BLaER1 treated with 17β-estradiol and CSF1 and Interleukin-3, amounts not matched to agents 10 nM and 100 nM (cell line): ENCODE results near the gene MYL11.

ENCODE experiments used
- H3K27ac ChIP-seq, 11 experiments: shearing (Covaris generic); formaldehyde crosslinking; 2 replicates each; pipeline ENCODE4 v1.8.1; 2022
- H3K27me3 ChIP-seq, 11 experiments: shearing (Covaris generic); formaldehyde crosslinking; 2 replicates each; pipeline ENCODE4 v1.8.1; 2022
- H3K36me3 ChIP-seq, 11 experiments: shearing (Covaris generic); formaldehyde crosslinking; 2 replicates each; pipeline ENCODE4 v1.8.1; 2022
- H3K4me1 ChIP-seq, 10 experiments: shearing (Covaris generic); formaldehyde crosslinking; 2 replicates each; pipeline ENCODE4 v1.8.1; 2022
- H3K4me2 ChIP-seq, 11 experiments: shearing (Covaris generic); formaldehyde crosslinking; 2 replicates each; pipeline ENCODE4 v1.8.1; 2022
- H3K4me3 ChIP-seq, 10 experiments: shearing (Covaris generic); formaldehyde crosslinking; 2 replicates each; pipeline ENCODE4 v1.8.1; 2022
- H3K9ac ChIP-seq, 11 experiments: shearing (Covaris generic); formaldehyde crosslinking; 2 replicates each; pipeline ENCODE4 v1.8.1; 2022
- H3K9me3 ChIP-seq, 11 experiments: shearing (Covaris generic); formaldehyde crosslinking; replicated peaks in 1 of 11; 2 replicates each; pipeline ENCODE4 v1.8.1; 2022
- H4K20me1 ChIP-seq, 11 experiments: shearing (Covaris generic); formaldehyde crosslinking; 2 replicates each; pipeline ENCODE4 v1.8.1; 2022
- Cebpa-rat ChIP-seq, 11 experiments: shearing (Covaris generic); IDR thresholded peaks; 2 replicates each; pipeline ENCODE4 v1.8.1; 2022

The MYL11 gene

GRCh38 chr16:30409125-30410060 is 34.8 kb downstream of the MYL11 start:
- TF ChIP-seq Cebpa-rat (IDR thresholded peaks at IDR 0.05): no peak
- no peaks in the 10 kb centered on the region for H3K27me3 ChIP-seq
- peak overlapping the region in 9 of 11 experiments; percentile 22 to 95 (median 90); a peak in 17 of 22 replicates for H3K27ac ChIP-seq
- H4K20me1 ChIP-seq: peaks cover 0 to 62% (median 15%) of the 10 kb centered on the region in 11 experiments; a peak in 13 of 22 replicates
- peaks cover 10 to 48% (median 44%) of the 10 kb centered on the region in 11 experiments for H3K36me3 ChIP-seq
- H3K4me3 ChIP-seq: peak overlapping the region in 8 of 10 experiments; percentile 68 to 82 (median 72); a peak in 17 of 20 replicates
- H3K4me1 ChIP-seq: peaks cover 45 to 83% (median 75%) of the 10 kb centered on the region in 10 experiments
- H3K4me2 ChIP-seq: peak overlapping the region; percentile 84 to 98 (median 90)
- no peaks in the 10 kb centered on the region for H3K9me3 ChIP-seq
- peak overlapping the region; percentile 25 to 94 (median 86); a peak in 19 of 22 replicates for H3K9ac ChIP-seq

DNA sequence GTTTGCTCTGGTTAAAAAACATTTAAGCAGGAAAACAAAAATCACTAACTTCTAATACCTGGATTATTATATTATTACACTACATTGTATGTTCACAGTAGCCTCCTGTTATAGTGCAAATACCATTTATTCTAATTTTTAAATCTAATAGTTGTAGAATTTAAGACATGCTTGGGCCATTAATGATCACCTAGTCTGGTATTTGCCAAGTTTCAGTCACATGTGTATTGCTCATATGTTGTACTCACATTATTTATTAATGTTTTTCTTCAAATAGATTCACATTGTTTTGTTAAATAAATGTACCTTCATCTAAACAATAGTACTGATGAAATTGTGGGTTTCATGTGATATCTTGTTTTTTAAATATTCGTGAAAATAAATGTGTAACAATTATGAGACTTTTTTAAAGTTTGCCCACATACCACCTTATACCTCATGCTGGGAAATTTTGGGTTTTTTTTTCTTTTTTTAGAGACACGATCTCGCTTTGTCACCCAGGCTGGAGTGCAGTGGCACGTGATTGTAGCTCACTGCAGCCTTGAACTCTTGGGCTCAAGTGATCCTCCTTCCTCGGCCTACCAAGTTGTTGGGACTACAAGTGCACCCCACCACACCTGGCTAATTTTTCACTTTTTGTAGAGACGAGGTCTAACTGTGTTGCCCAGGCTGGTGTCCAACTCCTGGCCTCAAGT is 38.7 kb downstream of the MYL11 start:
- H3K9ac ChIP-seq: peak overlapping the region in 4 of 11 experiments; percentile 7 to 43 (median 22); a peak in 7 of 22 replicates
- peaks cover 46 to 76% (median 68%) of the 10 kb centered on the region in 10 experiments for H3K4me1 ChIP-seq
- H3K36me3 ChIP-seq: peaks cover 10 to 67% (median 49%) of the 10 kb centered on the region in 11 experiments
- no peak for TF ChIP-seq Cebpa-rat (IDR thresholded peaks at IDR 0.05)
- no peaks in the 10 kb centered on the region for H3K27me3 ChIP-seq
- H3K27ac ChIP-seq: 0 out of 22 replicates have a peak overlapping the region, but pooled peaks of 2 of the 11 experiments have one; percentile 2 to 12
- H3K4me2 ChIP-seq: peak overlapping the region in 6 of 11 experiments; percentile 62 to 98 (median 89); a peak in 9 of 22 replicates
- peaks cover 0 to 94% (median 39%) of the 10 kb centered on the region in 11 experiments; a peak in 17 of 22 replicates for H4K20me1 ChIP-seq
- no peak overlapping the region for H3K4me3 ChIP-seq
- no peaks in the 10 kb centered on the region for H3K9me3 ChIP-seq

GRCh38 chr16:30414159-30414558 is 39.6 kb downstream of the MYL11 start:
- no peak overlapping the region for H3K4me2 ChIP-seq
- peak overlapping the region in 4 of 11 experiments; percentile 4 to 43 (median 8); a peak in 5 of 22 replicates for H3K9ac ChIP-seq
- H4K20me1 ChIP-seq: peaks cover 0 to 94% (median 48%) of the 10 kb centered on the region in 11 experiments; a peak in 17 of 22 replicates
- no peak overlapping the region for H3K4me3 ChIP-seq
- TF ChIP-seq Cebpa-rat (IDR thresholded peaks at IDR 0.05): no peak
- no peak overlapping the region for H3K27ac ChIP-seq
- H3K4me1 ChIP-seq: peaks cover 43 to 75% (median 65%) of the 10 kb centered on the region in 10 experiments
- H3K27me3 ChIP-seq: no peaks in the 10 kb centered on the region
- H3K36me3 ChIP-seq: peaks cover 10 to 74% (median 50%) of the 10 kb centered on the region in 11 experiments
- H3K9me3 ChIP-seq: no peaks in the 10 kb centered on the region

DNA sequence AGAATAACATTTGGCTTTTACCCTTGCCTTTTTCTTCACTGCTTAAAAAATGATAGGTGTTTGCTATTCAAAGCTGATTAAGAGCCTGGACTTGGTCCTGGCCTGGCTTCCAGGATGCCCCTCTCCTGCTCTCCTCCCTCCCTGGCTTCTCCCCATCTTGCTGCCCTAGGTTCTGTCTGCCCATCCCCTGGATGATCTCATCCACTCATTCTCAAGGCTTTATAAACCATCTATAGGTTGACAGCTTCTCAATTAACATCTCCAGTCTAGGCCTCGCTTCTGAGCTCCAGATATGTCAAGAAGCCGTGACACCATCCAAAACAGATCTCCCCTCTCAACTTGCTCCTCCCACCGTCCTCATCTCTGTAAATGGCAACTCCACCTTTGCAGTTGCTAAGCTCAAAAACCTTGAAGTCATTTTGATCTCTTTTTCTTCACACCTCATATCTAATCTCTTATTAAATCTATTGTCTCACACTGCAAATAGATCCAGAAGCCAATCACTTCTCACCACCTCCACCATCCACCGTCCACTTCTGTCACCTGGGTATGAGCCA is 41.5 kb downstream of the MYL11 start:
- Histone ChIP-seq H3K9me3 (no peaks in the 10 kb centered on the region), H3K27me3 (no peaks in the 10 kb centered on the region), H3K4me1 (peaks cover 27 to 58% (median 48%) of the 10 kb centered on the region in 10 experiments), H4K20me1 (peaks cover 0 to 95% (median 65%) of the 10 kb centered on the region in 11 experiments; a peak in 17 of 22 replicates), H3K4me2 (peak overlapping the region in 8 of 11 experiments; percentile 5 to 97 (median 95); a peak in 4 of 22 replicates), H3K27ac (no peak overlapping the region), H3K9ac (peak overlapping the region in 3 of 11 experiments; percentile 0 to 78 (median 32); a peak in 3 of 22 replicates), H3K36me3 (peaks cover 15 to 80% (median 60%) of the 10 kb centered on the region in 11 experiments), H3K4me3 (no peak overlapping the region)
- TF ChIP-seq Cebpa-rat (IDR thresholded peaks at IDR 0.05): no peak

DNA sequence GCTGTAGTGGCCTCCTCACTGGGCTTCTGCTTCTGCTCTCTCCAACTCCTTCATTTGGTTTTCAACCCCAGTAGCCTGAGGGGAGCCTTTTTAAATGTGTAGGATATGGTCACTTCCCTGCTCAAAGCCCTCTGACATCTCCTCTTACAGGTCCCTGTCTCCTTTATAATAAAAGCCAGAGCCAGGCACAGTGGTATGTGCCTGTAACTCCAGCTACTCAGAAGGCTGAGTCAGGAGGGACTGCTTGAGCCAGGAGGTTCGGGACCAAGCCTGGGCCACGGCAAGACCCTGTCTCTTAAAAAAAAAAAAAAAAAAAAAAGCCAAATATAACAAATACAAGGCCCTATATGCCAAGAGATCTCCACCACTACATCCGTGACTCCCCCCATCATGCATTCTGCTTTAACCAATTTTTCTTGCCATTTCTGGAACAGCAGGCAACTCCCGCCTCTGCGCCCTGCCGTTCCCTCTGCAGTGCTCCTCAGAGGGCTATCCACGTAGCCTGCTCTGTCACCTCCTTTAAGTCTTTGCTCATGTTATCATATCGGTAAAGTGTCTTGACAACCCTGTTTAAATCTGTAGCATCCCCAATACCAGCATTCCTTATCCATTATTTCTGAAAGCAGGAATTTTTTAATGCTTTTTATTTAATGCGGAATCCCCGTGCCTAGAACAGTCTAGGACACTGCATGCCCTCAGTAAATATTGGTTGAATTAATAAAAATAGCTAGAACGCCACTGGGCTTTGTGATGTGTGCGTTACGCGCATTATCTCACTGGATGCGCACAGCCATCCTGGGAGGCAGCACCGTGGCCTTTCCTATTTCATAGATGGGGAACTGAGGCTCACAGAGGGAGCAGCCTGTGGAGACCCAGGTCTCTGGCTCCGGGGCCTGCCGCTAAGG is 42.3 kb downstream of the MYL11 start:
- H3K27ac ChIP-seq: peak overlapping the region; percentile 32 to 70 (median 62); a peak in 21 of 22 replicates

DNA sequence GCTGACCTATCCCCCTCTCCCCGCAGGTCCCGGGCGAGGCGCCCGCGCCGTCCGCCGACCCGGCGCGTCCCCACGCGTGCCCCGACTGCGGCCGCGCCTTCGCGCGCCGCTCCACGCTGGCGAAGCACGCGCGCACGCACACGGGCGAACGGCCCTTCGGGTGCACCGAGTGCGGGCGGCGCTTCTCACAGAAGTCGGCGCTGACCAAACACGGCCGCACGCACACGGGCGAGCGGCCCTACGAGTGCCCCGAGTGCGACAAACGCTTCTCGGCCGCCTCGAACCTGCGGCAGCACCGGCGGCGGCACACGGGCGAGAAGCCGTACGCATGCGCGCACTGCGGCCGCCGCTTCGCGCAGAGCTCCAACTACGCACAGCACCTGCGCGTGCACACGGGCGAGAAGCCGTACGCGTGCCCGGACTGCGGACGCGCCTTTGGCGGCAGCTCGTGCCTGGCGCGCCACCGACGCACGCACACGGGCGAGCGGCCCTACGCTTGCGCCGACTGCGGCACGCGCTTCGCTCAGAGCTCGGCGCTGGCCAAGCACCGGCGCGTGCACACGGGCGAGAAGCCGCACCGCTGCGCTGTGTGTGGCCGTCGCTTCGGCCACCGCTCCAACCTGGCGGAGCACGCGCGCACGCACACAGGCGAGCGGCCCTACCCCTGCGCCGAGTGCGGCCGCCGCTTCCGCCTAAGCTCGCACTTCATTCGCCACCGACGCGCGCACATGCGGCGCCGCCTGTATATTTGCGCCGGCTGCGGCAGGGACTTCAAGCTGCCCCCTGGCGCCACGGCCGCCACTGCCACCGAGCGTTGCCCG is 43.1 kb downstream of the MYL11 start:
- peak overlapping the region; percentile 91 to 97 (median 95) for H3K4me2 ChIP-seq
- H3K27ac ChIP-seq: peak overlapping the region; percentile 42 to 70 (median 62); a peak in 21 of 22 replicates
- H3K9ac ChIP-seq: peak overlapping the region; percentile 67 to 82 (median 78)
- peaks cover 17 to 42% (median 32%) of the 10 kb centered on the region in 10 experiments for H3K4me1 ChIP-seq
- peaks cover 23 to 80% (median 60%) of the 10 kb centered on the region in 11 experiments for H3K36me3 ChIP-seq
- no peaks in the 10 kb centered on the region for H3K27me3 ChIP-seq
- peak overlapping the region; percentile 56 to 77 (median 66) for H3K4me3 ChIP-seq
- peaks cover 0 to 93% (median 60%) of the 10 kb centered on the region in 11 experiments; a peak in 17 of 22 replicates for H4K20me1 ChIP-seq
- H3K9me3 ChIP-seq: no peaks in the 10 kb centered on the region
- TF ChIP-seq Cebpa-rat (IDR thresholded peaks at IDR 0.05): no peak

More for the DNA sequence above, 42.3 kb downstream of the MYL11 start:
- Histone ChIP-seq H3K9me3 (no peaks in the 10 kb centered on the region), H3K9ac (peak overlapping the region; percentile 67 to 82 (median 78)), H4K20me1 (peaks cover 0 to 95% (median 66%) of the 10 kb centered on the region in 11 experiments; a peak in 17 of 22 replicates), H3K4me3 (peak overlapping the region; percentile 56 to 77 (median 66)), H3K27me3 (no peaks in the 10 kb centered on the region), H3K4me1 (peaks cover 26 to 51% (median 40%) of the 10 kb centered on the region in 10 experiments), H3K4me2 (peak overlapping the region; percentile 91 to 97 (median 95)), H3K36me3 (peaks cover 15 to 80% (median 60%) of the 10 kb centered on the region in 11 experiments)
- TF ChIP-seq Cebpa-rat (IDR thresholded peaks at IDR 0.05): no peak
